ENCODE measurements around the gene PDE8A. TPM values are rescaled to one million over a fixed set of nuclear protein-coding genes. Genes with fewer than 3 reads are reported as not detected.
"Not testable (repeated sequence)": the region's sequence is repeated elsewhere in the genome, so short reads cannot be mapped to it uniquely, and the experiment has no call there.

PDE8A gene
- total and polyA plus RNA-seq, 2 donors (not counting 3 experiments of a cell fraction or from before 2014, with no cell fraction given), result 21.3 to 45.7 TPM

- FAIRE-seq (no peak), DNase-seq (ENCODE audit: low read depth, low spot score) (no peak)
- no peaks in the 10 kb centered on the region for H3K9me3 ChIP-seq (replicated peaks; ENCODE audit: control insufficient read depth, insufficient read depth, low read length)
- H2AFZ ChIP-seq (ENCODE audit: low read depth, low read length), result no peak overlapping the region
- H3K4me1 ChIP-seq (ENCODE audit: control insufficient read depth, extremely low read depth, insufficient read depth, low read length), result peaks cover 14% of the 10 kb centered on the region
- no peak overlapping the region for H3K27ac ChIP-seq (ENCODE audit: insufficient read depth, low read depth, low read length)
- H3K9ac ChIP-seq (replicated peaks; ENCODE audit: extremely low read depth, insufficient read depth, low read length), result no peak overlapping the region
- dilution Hi-C loops (cut with MboI; ENCODE audit: extremely low pct_ligation_motif_present, low sequenced_read_pairs), result no loop called here
- POLR2A ChIA-PET, result no interaction called here
- H3K4me3 ChIP-seq (replicated peaks in 1 of 3; ENCODE audit: insufficient read depth in 1 of 3, low read depth in 1 of 3, low read length in 3 of 3), result no peak overlapping the region
- H3K4me2 ChIP-seq (ENCODE audit: insufficient read depth, low read length), result no peak overlapping the region
- peaks cover 65% of the 10 kb centered on the region for H3K79me2 ChIP-seq (ENCODE audit: control insufficient read depth, insufficient read depth, low read length)
- CTCF ChIA-PET, result no interaction called here
- no peaks in the 10 kb centered on the region for H3K27me3 ChIP-seq (ENCODE audit: control insufficient read depth in 2 of 2, insufficient read depth in 2 of 2, low read length in 2 of 2)
- TF ChIP-seq CTCF (IDR thresholded peaks at IDR 0.05; ENCODE audit: extremely low read depth in 1 of 2, insufficient read depth in 1 of 2, low read depth in 1 of 2, low read length in 2 of 2) (no peak), MAX (IDR thresholded peaks at IDR 0.05; ENCODE audit: insufficient read depth, insufficient read length) (no peak), POLR2AphosphoS5 (IDR thresholded peaks at IDR 0.05; ENCODE audit: insufficient read depth, low read depth, low read length) (no peak), MYC (IDR thresholded peaks at IDR 0.05; ENCODE audit: low read depth, low read length) (no peak), FOS (IDR thresholded peaks at IDR 0.05; ENCODE audit: borderline replicate concordance, insufficient read depth, low read length) (no peak), EZH2 (IDR thresholded peaks at IDR 0.05; ENCODE audit: borderline replicate concordance, low read depth, low read length, severe bottlenecking) (no peak), GATA2 (IDR thresholded peaks at IDR 0.05; ENCODE audit: insufficient read depth, insufficient read length, low read depth, low read length) (no peak), POLR2A (IDR thresholded peaks at IDR 0.05; ENCODE audit: low read depth, low read length) (no peak), JUN (IDR thresholded peaks at IDR 0.05; ENCODE audit: borderline replicate concordance, insufficient read depth, insufficient read length, low read depth) (no peak)
- intact Hi-C loops (cut with micrococcal nuclease), result no loop called here
- H3K36me3 ChIP-seq (ENCODE audit: control insufficient read depth in 2 of 2, extremely low read depth in 1 of 2, insufficient read depth in 2 of 2, low read length in 2 of 2), result no peaks in the 10 kb centered on the region
- H3K9me1 ChIP-seq (replicated peaks; ENCODE audit: control insufficient read depth, extremely low read depth, insufficient read depth, low read length), result no peaks in the 10 kb centered on the region
- no peaks in the 10 kb centered on the region for H4K20me1 ChIP-seq (replicated peaks; ENCODE audit: control insufficient read depth, extremely low read depth, insufficient read depth, low read length)
- BruUV-seq (replicated peaks), result no TSS peak
Measured at GRCh38 chr15:84985158-84985557, 3.5 kb downstream of the PDE8A start.

GRCh38 chr15:84987351-84987750, 5.7 kb downstream of the PDE8A start:
- CTCF ChIA-PET, result interaction anchor here (0.8 to 2.4 kb wide), 2 partner anchors 18 to 182 kb away, joined by 3 to 12 read pairs; no protein-coding TSS in a partner anchor
- not testable (repeated sequence) for FAIRE-seq

More at GRCh38 chr15:84987351-84987750, 5.7 kb downstream of the PDE8A start:
- intact Hi-C loops (cut with micrococcal nuclease); dilution Hi-C loops (cut with MboI; ENCODE audit: extremely low pct_ligation_motif_present, low sequenced_read_pairs); H3K9me3 ChIP-seq (replicated peaks; ENCODE audit: control insufficient read depth, insufficient read depth, low read length); H3K9ac ChIP-seq (replicated peaks; ENCODE audit: extremely low read depth, insufficient read depth, low read length); DNase-seq (ENCODE audit: low read depth, low spot score); H3K4me3 ChIP-seq (replicated peaks in 1 of 3; ENCODE audit: insufficient read depth in 1 of 3, low read depth in 1 of 3, low read length in 3 of 3); H3K36me3 ChIP-seq (ENCODE audit: control insufficient read depth in 2 of 2, extremely low read depth in 1 of 2, insufficient read depth in 2 of 2, low read length in 2 of 2); H2AFZ ChIP-seq (ENCODE audit: low read depth, low read length); H3K4me2 ChIP-seq (ENCODE audit: insufficient read depth, low read length); H3K27me3 ChIP-seq (ENCODE audit: control insufficient read depth in 2 of 2, insufficient read depth in 2 of 2, low read length in 2 of 2); H3K27ac ChIP-seq (ENCODE audit: insufficient read depth, low read depth, low read length); H3K9me1 ChIP-seq (replicated peaks; ENCODE audit: control insufficient read depth, extremely low read depth, insufficient read depth, low read length); POLR2A ChIA-PET; H4K20me1 ChIP-seq (replicated peaks; ENCODE audit: control insufficient read depth, extremely low read depth, insufficient read depth, low read length); BruUV-seq (replicated peaks): not testable (repeated sequence)
- H3K79me2 ChIP-seq (ENCODE audit: control insufficient read depth, insufficient read depth, low read length), result peaks cover 79% of the 10 kb centered on the region
- peaks cover 15% of the 10 kb centered on the region for H3K4me1 ChIP-seq (ENCODE audit: control insufficient read depth, extremely low read depth, insufficient read depth, low read length)
